ENCODE measurements around the gene SNRNP27.
A peak's percentile ranks its signal among the peaks of the same experiment; 100 is the strongest.

Gene SNRNP27

GRCh38 chr2:69917852-69918251 lies 24.1 kb downstream of the SNRNP27 start:
- no peak for DNase-seq

GRCh38 chr2:69918401-69918800 lies 24.6 kb downstream of the SNRNP27 start:
- no peak for DNase-seq

GRCh38 chr2:69923116-69923515 lies 29.4 kb downstream of the SNRNP27 start:
- DNase-seq = no peak

GRCh38 chr2:69926849-69927515 lies 33.2 kb downstream of the SNRNP27 start:
- no peak for DNase-seq

GRCh38 chr2:69931832-69932595 lies 38.3 kb downstream of the SNRNP27 start:
- DNase-seq = no peak

GRCh38 chr2:69932596-69932922 lies 38.8 kb downstream of the SNRNP27 start:
- peak; percentile 41 for DNase-seq

- no peak for DNase-seq
Measured at GRCh38 chr2:69933254-69933828, 39.6 kb downstream of the SNRNP27 start.

GRCh38 chr2:69933839-69934613 lies 40.3 kb downstream of the SNRNP27 start:
- DNase-seq = peak; percentile 69

- no peak for DNase-seq
Measured at GRCh38 chr2:69934614-69934908, 40.8 kb downstream of the SNRNP27 start.

- DNase-seq = no peak
Measured at GRCh38 chr2:69935011-69935410, 41.3 kb downstream of the SNRNP27 start.

GRCh38 chr2:69936906-69937305 lies 43.1 kb downstream of the SNRNP27 start:
- DNase-seq = no peak

- DNase-seq = no peak
Measured at GRCh38 chr2:69937968-69938367, 44.2 kb downstream of the SNRNP27 start.

GRCh38 chr2:69939722-69940121 lies 46.0 kb downstream of the SNRNP27 start:
- no peak for DNase-seq

GRCh38 chr2:69940691-69941090 lies 46.9 kb downstream of the SNRNP27 start:
- no peak for DNase-seq

GRCh38 chr2:69943000-69943842 lies 49.5 kb downstream of the SNRNP27 start:
- no peak for DNase-seq

- no peak for DNase-seq
Measured at GRCh38 chr2:69943843-69944525, 50.2 kb downstream of the SNRNP27 start.

- no peak for DNase-seq
Measured at GRCh38 chr2:69944756-69945155, 51.0 kb downstream of the SNRNP27 start.

GRCh38 chr2:69945441-69945840 lies 51.7 kb downstream of the SNRNP27 start:
- DNase-seq = no peak

GRCh38 chr2:69945941-69946340 lies 52.2 kb downstream of the SNRNP27 start:
- no peak for DNase-seq

- DNase-seq = peak; percentile 84
Measured at GRCh38 chr2:69946351-69947324, 52.9 kb downstream of the SNRNP27 start.
